ENCODE data around the gene OR13C2.

Gene OR13C2

GRCh38 chr9:104564358-104564757 is 41.1 kb downstream of the OR13C2 start:
- H3K27me3 ChIP-seq (ENCODE audit: low read depth, low read length): no peaks in the 10 kb centered on the region
- no peak for TF ChIP-seq CTCF (IDR thresholded peaks at IDR 0.05; ENCODE audit: low read depth, low read length)
- TF ChIP-seq EZH2phosphoT487 (IDR thresholded peaks at IDR 0.05; ENCODE audit: low read depth): no peak
- H3K27ac ChIP-seq (ENCODE audit: low read length): no peak overlapping the region
- no peak overlapping the region for H2AFZ ChIP-seq (ENCODE audit: low read depth, low read length)
- no peaks in the 10 kb centered on the region for H3K9me3 ChIP-seq (ENCODE audit: insufficient read depth, low read length)
- H3K4me2 ChIP-seq (ENCODE audit: low read length): no peak overlapping the region
- no peaks in the 10 kb centered on the region for H4K20me1 ChIP-seq (ENCODE audit: insufficient read depth, low read length)
- no peaks in the 10 kb centered on the region for H3K4me1 ChIP-seq (ENCODE audit: low read length)
- H3K4me3 ChIP-seq (ENCODE audit: low read length): no peak overlapping the region
- no peaks in the 10 kb centered on the region for H3K79me2 ChIP-seq (ENCODE audit: low read length)
- H3K9ac ChIP-seq (ENCODE audit: low read length): no peak overlapping the region
- H3K36me3 ChIP-seq (replicated peaks; ENCODE audit: low read depth, low read length): no peaks in the 10 kb centered on the region

GRCh38 chr9:104556830-104557634 is 48.4 kb downstream of the OR13C2 start:
- H3K4me3 ChIP-seq (ENCODE audit: low read length): no peak overlapping the region
- H4K20me1 ChIP-seq (ENCODE audit: insufficient read depth, low read length): no peaks in the 10 kb centered on the region
- H3K4me2 ChIP-seq (ENCODE audit: low read length): no peak overlapping the region
- no peak overlapping the region for H2AFZ ChIP-seq (ENCODE audit: low read depth, low read length)
- no peak overlapping the region for H3K9ac ChIP-seq (ENCODE audit: low read length)
- no peaks in the 10 kb centered on the region for H3K9me3 ChIP-seq (ENCODE audit: insufficient read depth, low read length)
- TF ChIP-seq EZH2phosphoT487 (IDR thresholded peaks at IDR 0.05; ENCODE audit: low read depth) (no peak), CTCF (IDR thresholded peaks at IDR 0.05; ENCODE audit: low read depth, low read length) (no peak)
- no peak overlapping the region for H3K27ac ChIP-seq (ENCODE audit: low read length)
- no peaks in the 10 kb centered on the region for H3K4me1 ChIP-seq (ENCODE audit: low read length)
- H3K79me2 ChIP-seq (ENCODE audit: low read length): no peaks in the 10 kb centered on the region
- H3K27me3 ChIP-seq (ENCODE audit: low read depth, low read length): no peaks in the 10 kb centered on the region
- H3K36me3 ChIP-seq (replicated peaks; ENCODE audit: low read depth, low read length): no peaks in the 10 kb centered on the region

GRCh38 chr9:104555521-104555920 is 49.9 kb downstream of the OR13C2 start:
- Histone ChIP-seq H3K9ac (ENCODE audit: low read length) (no peak overlapping the region), H3K4me3 (ENCODE audit: low read length) (no peak overlapping the region), H3K27me3 (ENCODE audit: low read depth, low read length) (no peaks in the 10 kb centered on the region), H2AFZ (ENCODE audit: low read depth, low read length) (no peak overlapping the region), H3K9me3 (ENCODE audit: insufficient read depth, low read length) (no peaks in the 10 kb centered on the region), H3K4me2 (ENCODE audit: low read length) (no peak overlapping the region), H3K4me1 (ENCODE audit: low read length) (no peaks in the 10 kb centered on the region), H3K79me2 (ENCODE audit: low read length) (no peaks in the 10 kb centered on the region), H3K27ac (ENCODE audit: low read length) (no peak overlapping the region), H3K36me3 (replicated peaks; ENCODE audit: low read depth, low read length) (no peaks in the 10 kb centered on the region), H4K20me1 (ENCODE audit: insufficient read depth, low read length) (no peaks in the 10 kb centered on the region)
- TF ChIP-seq CTCF (IDR thresholded peaks at IDR 0.05; ENCODE audit: low read depth, low read length): no peak
- no peak for TF ChIP-seq EZH2phosphoT487 (IDR thresholded peaks at IDR 0.05; ENCODE audit: low read depth)

Data from OCI-LY3 (cell line).